WI38 (cell line): ENCODE data around the gene CYP2W1.
"Not testable (repeated sequence)": the region's sequence is repeated elsewhere in the genome, so short reads cannot be mapped to it uniquely, and the experiment has no call there.

Source experiments
- H3K4me3 ChIP-seq: 2 replicates; pipeline ENCODE4 v1.5.1; 2011; ENCODE audit warnings: low read depth, mild to moderate bottlenecking, control low read depth, low read length
- TF ChIP-seq, protein P1 (sequence below): IDR thresholded peaks from 2 replicates; pipeline ENCODE4 v1.5.1; 2012; ENCODE audit warnings: low read depth, mild to moderate bottlenecking, control low read depth, low read length

CYP2W1 gene

DNA sequence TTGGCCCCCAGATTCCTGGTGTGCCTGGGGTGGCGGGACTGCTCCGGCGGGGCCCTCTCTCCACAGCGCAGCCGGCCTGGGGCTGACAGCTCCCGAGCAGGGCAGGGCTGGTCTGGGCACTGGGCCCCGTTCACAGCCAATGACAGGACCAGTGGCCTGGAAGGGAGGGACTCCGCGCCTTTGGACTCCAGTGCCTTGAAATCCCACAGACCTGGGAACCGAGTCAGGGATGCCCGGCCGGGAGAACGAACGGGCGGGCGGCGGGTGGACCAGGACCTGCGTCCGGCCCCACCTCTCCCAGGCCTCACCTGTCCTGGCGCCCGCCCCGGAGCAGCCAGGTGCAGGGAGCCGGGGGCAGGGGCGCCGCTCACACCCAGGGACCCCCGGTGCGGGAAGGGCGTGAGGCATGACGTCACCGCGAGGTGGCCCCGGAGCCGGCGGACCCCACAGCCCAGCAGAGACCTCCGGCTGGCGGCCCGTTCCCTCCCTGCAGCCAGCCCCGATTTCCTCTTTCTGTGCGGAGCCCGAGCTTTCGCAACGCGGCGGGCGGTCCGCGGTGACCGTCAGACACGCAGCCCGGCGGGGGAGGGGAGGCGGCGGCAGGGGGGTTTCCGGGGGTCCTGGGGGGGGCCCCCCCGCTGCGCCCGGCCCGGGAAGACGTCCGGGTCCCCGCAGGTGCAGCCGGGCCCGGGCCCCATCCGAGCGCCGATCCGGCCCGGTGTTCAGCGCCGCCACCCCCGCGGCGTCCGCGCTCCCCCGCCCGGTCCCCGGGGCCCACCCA lies 29.2 kb upstream of the CYP2W1 start:
- TF ChIP-seq, protein P1, sequence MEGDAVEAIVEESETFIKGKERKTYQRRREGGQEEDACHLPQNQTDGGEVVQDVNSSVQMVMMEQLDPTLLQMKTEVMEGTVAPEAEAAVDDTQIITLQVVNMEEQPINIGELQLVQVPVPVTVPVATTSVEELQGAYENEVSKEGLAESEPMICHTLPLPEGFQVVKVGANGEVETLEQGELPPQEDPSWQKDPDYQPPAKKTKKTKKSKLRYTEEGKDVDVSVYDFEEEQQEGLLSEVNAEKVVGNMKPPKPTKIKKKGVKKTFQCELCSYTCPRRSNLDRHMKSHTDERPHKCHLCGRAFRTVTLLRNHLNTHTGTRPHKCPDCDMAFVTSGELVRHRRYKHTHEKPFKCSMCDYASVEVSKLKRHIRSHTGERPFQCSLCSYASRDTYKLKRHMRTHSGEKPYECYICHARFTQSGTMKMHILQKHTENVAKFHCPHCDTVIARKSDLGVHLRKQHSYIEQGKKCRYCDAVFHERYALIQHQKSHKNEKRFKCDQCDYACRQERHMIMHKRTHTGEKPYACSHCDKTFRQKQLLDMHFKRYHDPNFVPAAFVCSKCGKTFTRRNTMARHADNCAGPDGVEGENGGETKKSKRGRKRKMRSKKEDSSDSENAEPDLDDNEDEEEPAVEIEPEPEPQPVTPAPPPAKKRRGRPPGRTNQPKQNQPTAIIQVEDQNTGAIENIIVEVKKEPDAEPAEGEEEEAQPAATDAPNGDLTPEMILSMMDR: no peak
- no peak overlapping the region for H3K4me3 ChIP-seq

DNA sequence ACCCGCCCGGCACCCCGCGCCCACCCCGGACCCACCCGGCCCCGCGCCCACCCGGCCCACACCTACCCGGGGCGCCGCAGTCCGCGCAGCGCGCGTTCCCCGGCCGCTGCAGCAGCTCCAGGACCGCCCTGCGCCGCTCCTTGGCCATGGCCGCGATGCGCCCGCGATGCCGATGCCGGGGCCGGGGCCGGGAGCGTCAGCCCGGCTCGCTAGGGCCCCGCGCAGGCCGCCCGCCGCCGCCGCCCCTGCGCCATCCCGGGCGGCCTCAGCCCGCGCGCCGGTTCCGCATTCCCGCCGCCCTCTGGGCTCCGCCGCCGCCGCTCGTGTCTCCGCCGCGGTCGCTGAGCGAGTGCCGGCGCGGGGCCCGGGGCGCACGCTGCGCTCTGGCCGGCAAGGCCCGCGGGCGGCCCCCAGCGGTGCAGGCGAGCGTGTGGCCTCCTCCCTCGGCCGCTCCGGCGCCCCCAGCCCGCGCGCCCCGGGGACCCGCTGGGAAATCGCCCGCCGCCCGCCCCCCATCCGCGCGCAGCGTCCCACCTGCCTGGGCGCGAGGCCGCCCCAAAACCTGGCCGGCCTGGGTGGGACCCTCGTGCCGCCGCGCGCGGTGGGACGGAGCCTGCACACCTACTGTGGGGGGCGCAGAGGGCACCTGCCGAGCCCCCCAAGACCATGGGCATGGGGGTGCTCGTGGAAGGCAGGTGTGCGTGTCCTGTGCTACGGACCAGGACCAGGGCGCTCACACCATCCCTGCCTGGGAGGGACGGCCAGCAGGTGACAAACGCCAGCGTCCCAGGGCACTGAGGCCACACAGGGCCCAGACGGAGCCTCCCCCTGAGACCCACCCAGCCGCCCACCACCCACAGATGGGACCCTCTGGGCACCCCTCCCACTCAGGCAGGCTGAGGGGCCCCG lies 28.4 kb upstream of the CYP2W1 start, which contains the start of gene ADAP1:
Gene ADAP1 (minus strand): TSS at position 351 of the 909 bp plus-strand sequence. CDS start 203 bp downstream, at position 148.
- TF ChIP-seq, protein P1: no peak
- H3K4me3 ChIP-seq: no peak within 1 kb of the TSS

DNA sequence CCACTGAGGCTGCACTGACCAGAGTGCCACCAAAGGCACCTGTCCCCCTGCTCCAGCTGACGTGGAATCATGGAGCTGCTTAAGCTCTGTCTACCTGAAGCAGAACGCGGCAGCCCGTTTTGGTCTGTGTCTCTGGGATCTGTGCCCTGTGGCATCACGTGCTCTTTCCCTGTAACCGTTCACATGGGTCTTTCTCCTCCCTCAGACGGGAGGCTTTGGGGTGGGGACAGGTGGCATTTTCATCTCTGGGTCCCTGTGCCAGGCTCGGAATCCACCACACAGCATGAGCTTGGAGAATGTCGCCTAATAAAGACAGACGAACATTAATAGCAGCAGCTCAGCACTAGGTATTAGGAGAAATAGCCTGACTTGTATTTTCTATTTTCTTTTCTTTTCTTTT lies 26.9 kb upstream of the CYP2W1 start:
- no peak overlapping the region for H3K4me3 ChIP-seq
- TF ChIP-seq, protein P1: no peak

DNA sequence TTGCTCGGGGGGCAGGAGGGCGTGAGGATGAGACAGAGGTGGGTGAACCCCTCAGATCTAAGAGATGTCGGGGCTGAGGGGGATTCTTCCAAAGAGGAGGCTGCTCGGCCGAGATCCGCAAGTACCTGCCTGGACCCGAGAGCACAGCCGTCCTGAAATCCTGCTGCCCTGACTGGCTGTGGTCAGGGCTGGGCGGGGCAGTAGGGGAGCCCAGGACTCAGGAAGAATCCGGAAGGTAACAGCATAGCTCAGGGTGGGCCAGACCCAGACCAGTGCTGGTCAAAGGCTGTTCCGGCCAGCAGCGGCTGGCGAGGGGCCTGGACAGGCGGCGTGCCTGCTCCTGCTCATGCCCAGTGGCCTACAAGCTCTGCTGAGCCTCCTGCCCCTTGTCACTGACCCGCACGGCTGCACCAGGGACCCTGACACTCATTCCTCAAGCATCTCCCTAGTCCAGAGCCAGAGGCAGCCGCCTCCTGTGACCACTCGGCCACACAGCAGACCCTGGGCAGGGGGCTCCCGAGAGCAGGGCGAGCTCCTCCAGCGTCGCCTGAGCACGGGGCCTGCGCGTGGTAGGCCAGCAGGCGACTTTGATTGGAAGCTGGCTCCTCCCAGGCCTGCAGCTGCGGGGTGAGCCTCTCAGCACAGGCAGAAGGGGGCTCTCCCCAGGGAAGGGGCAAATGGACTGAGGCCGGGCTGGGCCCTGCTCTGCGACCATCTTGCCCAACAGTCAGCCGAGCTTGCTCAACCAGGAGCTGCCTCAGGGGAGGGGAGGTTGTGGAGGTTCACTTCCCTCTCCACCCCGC lies 25.4 kb upstream of the CYP2W1 start:
- TF ChIP-seq, protein P1: no peak
- no peak overlapping the region for H3K4me3 ChIP-seq

DNA sequence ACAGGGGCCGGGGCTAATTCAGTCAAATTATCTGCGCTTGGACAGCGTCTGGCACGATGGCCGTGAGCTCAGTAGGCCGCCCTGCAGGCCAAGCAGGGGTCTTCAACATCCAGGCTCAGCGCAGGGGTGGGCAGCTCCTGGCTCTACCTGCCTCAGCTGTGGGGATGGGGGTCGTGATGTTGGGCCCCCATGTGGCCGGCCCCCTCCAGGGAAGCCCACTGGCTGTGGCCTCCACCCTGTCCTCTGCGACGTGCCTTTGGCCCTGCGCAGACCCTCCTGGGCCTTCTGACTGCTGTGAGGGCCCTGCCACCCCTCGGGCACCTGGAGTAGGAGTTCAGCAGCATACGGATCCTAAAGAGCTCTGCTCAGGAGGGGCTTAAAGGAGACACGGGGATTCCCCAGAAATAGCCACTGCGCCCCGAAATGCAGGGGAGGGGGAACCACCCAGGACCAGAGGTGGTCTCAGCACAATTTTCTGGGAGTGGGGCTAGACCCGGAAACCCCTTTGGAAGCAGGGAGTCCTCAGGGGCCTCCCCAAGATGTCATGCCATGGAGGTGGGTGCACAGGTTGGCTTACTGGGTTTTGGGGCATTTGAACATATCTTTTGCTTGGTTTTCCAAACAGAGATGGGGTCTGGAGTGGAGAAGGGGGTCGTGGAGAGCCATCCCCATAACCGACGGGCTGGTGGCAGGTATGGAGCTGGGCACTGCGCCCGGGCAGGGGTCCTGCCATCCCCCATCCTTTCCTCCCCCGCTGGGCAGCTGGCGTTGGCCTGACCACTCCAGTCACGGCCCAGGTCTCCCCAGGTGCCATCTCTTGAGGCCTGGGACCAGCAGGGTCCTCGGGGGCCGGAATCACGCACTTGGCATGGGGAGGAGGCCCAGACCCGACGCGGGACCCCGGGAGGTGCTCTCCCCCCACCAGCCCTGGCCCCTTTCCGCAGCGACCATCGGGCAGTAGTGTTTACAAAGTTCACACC lies 24.5 kb upstream of the CYP2W1 start:
- TF ChIP-seq, protein P1: no peak
- no peak overlapping the region for H3K4me3 ChIP-seq

DNA sequence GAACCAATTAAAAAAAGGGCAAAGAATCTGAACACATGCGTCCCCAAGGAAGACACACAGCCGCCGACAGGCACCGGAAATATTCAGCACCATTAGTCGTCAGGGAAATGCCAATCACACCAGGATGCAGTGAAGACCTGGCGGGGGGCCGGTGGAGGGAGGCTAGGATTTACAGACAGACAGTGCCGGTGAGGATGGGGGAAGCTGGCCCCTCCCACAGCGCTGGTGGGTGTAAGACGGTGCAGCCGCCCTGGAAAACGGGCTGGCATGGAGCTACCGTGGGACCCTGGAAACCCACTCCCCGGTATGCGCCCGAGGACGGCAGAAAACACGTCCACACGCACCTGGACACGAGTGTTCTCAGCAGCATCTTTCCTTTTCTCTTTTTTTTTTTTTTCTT lies 23.7 kb upstream of the CYP2W1 start:
- no peak overlapping the region for H3K4me3 ChIP-seq
- TF ChIP-seq, protein P1: no peak

DNA sequence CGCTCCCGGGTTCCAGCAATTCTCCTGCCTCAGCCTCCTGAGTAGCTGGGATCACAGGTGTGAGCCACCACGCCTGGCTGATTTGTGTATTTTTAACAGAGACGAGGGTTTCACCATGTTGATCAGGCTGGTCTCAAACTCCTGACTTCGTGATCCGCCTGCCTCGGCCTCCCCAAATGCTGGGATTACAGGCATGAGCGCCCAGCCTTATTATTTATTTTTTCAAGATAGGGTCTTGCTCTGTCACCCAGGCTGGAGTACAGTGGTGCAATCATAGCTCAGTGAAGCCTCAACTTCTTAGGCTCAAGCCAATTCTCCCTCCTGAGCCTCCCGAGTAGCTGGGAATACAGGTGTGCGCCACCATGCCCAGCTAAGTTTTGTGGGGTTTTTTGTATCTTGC lies 23.2 kb upstream of the CYP2W1 start:
- not testable (repeated sequence) for H3K4me3 ChIP-seq
